Measurements from ENCODE around the gene HYKK. TPM values are rescaled to one million over a fixed set of nuclear protein-coding genes. Genes with fewer than 3 reads are reported as not detected.

The HYKK gene
- total and polyA plus RNA-seq, 2 of the 13 experiments (the other 11 are each of a cell fraction or from before 2014, with no cell fraction given): 3.5 to 5.4 TPM

- TF ChIP-seq MAZ (IDR thresholded peaks at IDR 0.05; ENCODE audit: borderline replicate concordance, low read depth, low read length) (no peak), MAZ (CRISPR knock-in tag; IDR thresholded peaks at IDR 0.05; ENCODE audit: low read depth) (no peak), IKZF4 (CRISPR knock-in tag; IDR thresholded peaks at IDR 0.05; ENCODE audit: borderline replicate concordance, low read depth, not compliant biosample characterization) (no peak), SRF (IDR thresholded peaks at IDR 0.05; ENCODE audit: low read depth, low read length) (no peak), ZNF615 (CRISPR knock-in tag; IDR thresholded peaks at IDR 0.05; ENCODE audit: borderline replicate concordance) (no peak), KMT2A (CRISPR knock-in tag; IDR thresholded peaks at IDR 0.05) (no peak), ZBTB38 (CRISPR knock-in tag; IDR thresholded peaks at IDR 0.05) (no peak), TRIM24 (CRISPR knock-in tag; IDR thresholded peaks at IDR 0.05) (no peak), ZNF34 (CRISPR knock-in tag; IDR thresholded peaks at IDR 0.05; ENCODE audit: borderline replicate concordance) (no peak), ZFP90 (CRISPR knock-in tag; IDR thresholded peaks at IDR 0.05; ENCODE audit: borderline replicate concordance) (no peak), FLYWCH1 (CRISPR knock-in tag; IDR thresholded peaks at IDR 0.05) (no peak), YEATS4 (CRISPR knock-in tag; IDR thresholded peaks at IDR 0.05; ENCODE audit: borderline replicate concordance) (0 out of 2 replicates have a peak, but pooled peaks have one; percentile 4), PAX8 (CRISPR knock-in tag; IDR thresholded peaks at IDR 0.05; ENCODE audit: borderline replicate concordance) (no peak), ZNF713 (CRISPR knock-in tag; IDR thresholded peaks at IDR 0.05) (no peak), GRHL1 (CRISPR knock-in tag; conservative IDR thresholded peaks at IDR 0.05) (no peak), MED13 (CRISPR knock-in tag; IDR thresholded peaks at IDR 0.05) (no peak), ZNF432 (CRISPR knock-in tag; IDR thresholded peaks at IDR 0.05; ENCODE audit: borderline replicate concordance) (no peak)
- TF ChIP-seq, protein P1, sequence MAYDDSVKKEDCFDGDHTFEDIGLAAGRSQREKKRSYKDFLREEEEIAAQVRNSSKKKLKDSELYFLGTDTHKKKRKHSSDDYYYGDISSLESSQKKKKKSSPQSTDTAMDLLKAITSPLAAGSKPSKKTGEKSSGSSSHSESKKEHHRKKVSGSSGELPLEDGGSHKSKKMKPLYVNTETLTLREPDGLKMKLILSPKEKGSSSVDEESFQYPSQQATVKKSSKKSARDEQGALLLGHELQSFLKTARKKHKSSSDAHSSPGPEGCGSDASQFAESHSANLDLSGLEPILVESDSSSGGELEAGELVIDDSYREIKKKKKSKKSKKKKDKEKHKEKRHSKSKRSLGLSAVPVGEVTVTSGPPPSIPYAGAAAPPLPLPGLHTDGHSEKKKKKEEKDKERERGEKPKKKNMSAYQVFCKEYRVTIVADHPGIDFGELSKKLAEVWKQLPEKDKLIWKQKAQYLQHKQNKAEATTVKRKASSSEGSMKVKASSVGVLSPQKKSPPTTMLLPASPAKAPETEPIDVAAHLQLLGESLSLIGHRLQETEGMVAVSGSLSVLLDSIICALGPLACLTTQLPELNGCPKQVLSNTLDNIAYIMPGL (CRISPR knock-in tag; IDR thresholded peaks at IDR 0.05; ENCODE audit: borderline replicate concordance in 1 of 2, low read depth in 1 of 2): no peak
- TF ChIP-seq, protein P2, sequence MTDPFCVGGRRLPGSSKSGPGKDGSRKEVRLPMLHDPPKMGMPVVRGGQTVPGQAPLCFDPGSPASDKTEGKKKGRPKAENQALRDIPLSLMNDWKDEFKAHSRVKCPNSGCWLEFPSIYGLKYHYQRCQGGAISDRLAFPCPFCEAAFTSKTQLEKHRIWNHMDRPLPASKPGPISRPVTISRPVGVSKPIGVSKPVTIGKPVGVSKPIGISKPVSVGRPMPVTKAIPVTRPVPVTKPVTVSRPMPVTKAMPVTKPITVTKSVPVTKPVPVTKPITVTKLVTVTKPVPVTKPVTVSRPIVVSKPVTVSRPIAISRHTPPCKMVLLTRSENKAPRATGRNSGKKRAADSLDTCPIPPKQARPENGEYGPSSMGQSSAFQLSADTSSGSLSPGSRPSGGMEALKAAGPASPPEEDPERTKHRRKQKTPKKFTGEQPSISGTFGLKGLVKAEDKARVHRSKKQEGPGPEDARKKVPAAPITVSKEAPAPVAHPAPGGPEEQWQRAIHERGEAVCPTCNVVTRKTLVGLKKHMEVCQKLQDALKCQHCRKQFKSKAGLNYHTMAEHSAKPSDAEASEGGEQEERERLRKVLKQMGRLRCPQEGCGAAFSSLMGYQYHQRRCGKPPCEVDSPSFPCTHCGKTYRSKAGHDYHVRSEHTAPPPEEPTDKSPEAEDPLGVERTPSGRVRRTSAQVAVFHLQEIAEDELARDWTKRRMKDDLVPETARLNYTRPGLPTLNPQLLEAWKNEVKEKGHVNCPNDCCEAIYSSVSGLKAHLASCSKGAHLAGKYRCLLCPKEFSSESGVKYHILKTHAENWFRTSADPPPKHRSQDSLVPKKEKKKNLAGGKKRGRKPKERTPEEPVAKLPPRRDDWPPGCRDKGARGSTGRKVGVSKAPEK (CRISPR knock-in tag; IDR thresholded peaks at IDR 0.05; ENCODE audit: borderline replicate concordance): no peak
- TF ChIP-seq, protein P3, sequence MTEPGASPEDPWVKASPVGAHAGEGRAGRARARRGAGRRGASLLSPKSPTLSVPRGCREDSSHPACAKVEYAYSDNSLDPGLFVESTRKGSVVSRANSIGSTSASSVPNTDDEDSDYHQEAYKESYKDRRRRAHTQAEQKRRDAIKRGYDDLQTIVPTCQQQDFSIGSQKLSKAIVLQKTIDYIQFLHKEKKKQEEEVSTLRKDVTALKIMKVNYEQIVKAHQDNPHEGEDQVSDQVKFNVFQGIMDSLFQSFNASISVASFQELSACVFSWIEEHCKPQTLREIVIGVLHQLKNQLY (CRISPR knock-in tag; IDR thresholded peaks at IDR 0.05): no peak
Measured at GRCh38 chr15:78565951-78566774, 58.8 kb downstream of the HYKK start (continued).

Data from HepG2 (cell line).